ENCODE data around the gene AJM1.

DNA sequence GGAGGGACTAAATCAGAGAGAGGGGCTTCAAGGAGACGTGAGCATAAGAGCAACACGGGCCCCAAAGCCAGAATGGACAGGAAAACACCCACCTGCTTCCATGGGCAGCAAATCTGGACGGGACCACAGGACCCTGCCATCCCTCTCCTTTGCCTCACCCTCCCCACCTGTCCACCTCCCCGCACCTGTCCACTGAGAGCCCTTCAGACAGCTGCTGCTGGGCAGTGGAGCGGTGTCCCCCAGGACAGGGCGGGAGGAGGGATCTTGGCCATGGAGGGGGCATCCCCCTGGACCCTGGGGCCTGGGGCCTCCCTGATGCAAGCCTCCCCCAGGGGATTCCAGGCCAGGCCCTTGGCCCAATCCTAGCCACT lies 43.6 kb upstream of the AJM1 start:
- no peak for TF ChIP-seq CTCF (IDR thresholded peaks at IDR 0.05)
- no peak for TF ChIP-seq POLR2A (IDR thresholded peaks at IDR 0.05)

Data from thyroid gland (tissue), 4 donors.